Lower lobe of right lung (tissue), 2 donors: Measurements from ENCODE around the gene CGNL1. TPM values are rescaled to one million over a fixed set of nuclear protein-coding genes. Genes with fewer than 3 reads are reported as not detected.

Source experiments
- ATAC-seq, 2 donors: fragments of 200-7000 bp; cut with Tn5 transposase; one replicate each; pipeline ENCODE4 v1.9.1; 2020 to 2022; ENCODE audit warnings: mild to moderate bottlenecking in 2 of 2, moderate library complexity in 2 of 2
- DNase-seq: peaks from one replicate; pipeline ENCODE4 v3.0.0-alpha.2; 2020
- H3K27ac ChIP-seq: fragments of 200-600 bp; one replicate; pipeline ENCODE4 v1.8.0; 2022
- H3K27me3 ChIP-seq: fragments of 200-600 bp; one replicate; pipeline ENCODE4 v1.8.0; 2022; ENCODE audit warnings: low read depth
- H3K36me3 ChIP-seq: fragments of 200-600 bp; one replicate; pipeline ENCODE4 v1.8.0; 2022; ENCODE audit warnings: mild to moderate bottlenecking
- H3K4me1 ChIP-seq: fragments of 200-600 bp; one replicate; pipeline ENCODE4 v1.8.0; 2022
- H3K4me3 ChIP-seq: fragments of 200-600 bp; one replicate; pipeline ENCODE4 v1.8.0; 2022; ENCODE audit warnings: mild to moderate bottlenecking
- H3K9me3 ChIP-seq: fragments of 200-600 bp; one replicate; pipeline ENCODE4 v1.8.0; 2022
- intact Hi-C: fragments of 100-400 bp; cut with DNase I; formaldehyde crosslinking; loops from one replicate; pipeline ENCODE4 v1.11.0; 2022
- total RNA-seq: library from RNA; stranded (reverse); fragmentation: NEBNext Ultra II Directional; extraction: Animal tissue kit (Norgen Biotek cat#: 25700); gene quantifications from one replicate; pipeline ENCODE4 v1.2.1, GENCODE V29; 2021
- TF ChIP-seq, protein P1 (sequence below): fragments of 200-600 bp; IDR thresholded peaks from one replicate; pipeline ENCODE4 v1.8.0; 2022; ENCODE audit warnings: antibody characterized with exemption, mild to moderate bottlenecking
- donor health status: DM: no; HTN: yes; CAD: no; lungs with severe emphysema.

CGNL1 gene
- total RNA-seq, 1 donor from 2014 or later: 46.0 TPM

DNA sequence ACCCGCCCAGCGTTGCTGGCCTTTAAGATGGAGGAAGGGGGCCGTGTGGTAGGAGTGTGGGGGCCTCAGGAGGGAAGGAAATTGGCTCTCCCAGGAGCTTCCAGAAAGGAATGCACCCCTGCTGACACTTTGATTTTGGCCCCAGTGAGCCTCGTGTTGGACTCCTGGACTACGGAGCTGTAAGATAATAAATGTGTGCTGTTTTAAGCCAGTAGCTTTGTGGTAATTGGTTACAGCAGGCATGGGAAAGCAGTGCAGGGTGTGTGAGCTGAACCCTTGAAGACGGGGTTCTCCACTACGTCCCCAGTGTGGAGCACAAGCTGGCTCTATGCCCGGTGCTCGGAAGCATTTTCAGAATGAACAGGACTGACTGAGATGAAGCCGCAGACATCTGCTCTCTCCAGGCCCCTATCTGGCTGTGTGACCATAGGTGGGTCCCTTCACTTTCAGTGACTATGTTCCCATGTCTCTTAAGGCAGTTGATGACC is 22.9 kb upstream of the CGNL1 start:
- DNase-seq (no peak), ATAC-seq (peak in 1 of 2 donors; percentile 22)
- H3K36me3 ChIP-seq: no peaks in the 10 kb centered on the region
- H3K27me3 ChIP-seq: no peaks in the 10 kb centered on the region
- no peaks in the 10 kb centered on the region for H3K4me1 ChIP-seq
- intact Hi-C loops: no loop called here
- no peaks in the 10 kb centered on the region for H3K9me3 ChIP-seq
- H3K4me3 ChIP-seq: no peak overlapping the region
- TF ChIP-seq, protein P1, sequence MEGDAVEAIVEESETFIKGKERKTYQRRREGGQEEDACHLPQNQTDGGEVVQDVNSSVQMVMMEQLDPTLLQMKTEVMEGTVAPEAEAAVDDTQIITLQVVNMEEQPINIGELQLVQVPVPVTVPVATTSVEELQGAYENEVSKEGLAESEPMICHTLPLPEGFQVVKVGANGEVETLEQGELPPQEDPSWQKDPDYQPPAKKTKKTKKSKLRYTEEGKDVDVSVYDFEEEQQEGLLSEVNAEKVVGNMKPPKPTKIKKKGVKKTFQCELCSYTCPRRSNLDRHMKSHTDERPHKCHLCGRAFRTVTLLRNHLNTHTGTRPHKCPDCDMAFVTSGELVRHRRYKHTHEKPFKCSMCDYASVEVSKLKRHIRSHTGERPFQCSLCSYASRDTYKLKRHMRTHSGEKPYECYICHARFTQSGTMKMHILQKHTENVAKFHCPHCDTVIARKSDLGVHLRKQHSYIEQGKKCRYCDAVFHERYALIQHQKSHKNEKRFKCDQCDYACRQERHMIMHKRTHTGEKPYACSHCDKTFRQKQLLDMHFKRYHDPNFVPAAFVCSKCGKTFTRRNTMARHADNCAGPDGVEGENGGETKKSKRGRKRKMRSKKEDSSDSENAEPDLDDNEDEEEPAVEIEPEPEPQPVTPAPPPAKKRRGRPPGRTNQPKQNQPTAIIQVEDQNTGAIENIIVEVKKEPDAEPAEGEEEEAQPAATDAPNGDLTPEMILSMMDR: no peak
- H3K27ac ChIP-seq: no peak overlapping the region

- TF ChIP-seq, protein P1: no peak
- Histone ChIP-seq H3K4me3 (no peak overlapping the region), H3K27ac (no peak overlapping the region), H3K9me3 (no peaks in the 10 kb centered on the region), H3K4me1 (no peaks in the 10 kb centered on the region), H3K36me3 (no peaks in the 10 kb centered on the region), H3K27me3 (no peaks in the 10 kb centered on the region)
- ATAC-seq (no peak), DNase-seq (no peak)
- intact Hi-C loops: no loop called here
Observed at GRCh38 chr15:57354436-57355123, 21.7 kb upstream of the CGNL1 start.

GRCh38 chr15:57355259-57355658 is 21.0 kb upstream of the CGNL1 start:
- Histone ChIP-seq H3K9me3 (no peaks in the 10 kb centered on the region), H3K27me3 (no peaks in the 10 kb centered on the region), H3K27ac (no peak overlapping the region), H3K4me1 (no peaks in the 10 kb centered on the region), H3K4me3 (no peak overlapping the region), H3K36me3 (no peaks in the 10 kb centered on the region)
- DNase-seq: no peak
- TF ChIP-seq, protein P1: no peak
- intact Hi-C loops: no loop called here
- ATAC-seq: no peak

DNA sequence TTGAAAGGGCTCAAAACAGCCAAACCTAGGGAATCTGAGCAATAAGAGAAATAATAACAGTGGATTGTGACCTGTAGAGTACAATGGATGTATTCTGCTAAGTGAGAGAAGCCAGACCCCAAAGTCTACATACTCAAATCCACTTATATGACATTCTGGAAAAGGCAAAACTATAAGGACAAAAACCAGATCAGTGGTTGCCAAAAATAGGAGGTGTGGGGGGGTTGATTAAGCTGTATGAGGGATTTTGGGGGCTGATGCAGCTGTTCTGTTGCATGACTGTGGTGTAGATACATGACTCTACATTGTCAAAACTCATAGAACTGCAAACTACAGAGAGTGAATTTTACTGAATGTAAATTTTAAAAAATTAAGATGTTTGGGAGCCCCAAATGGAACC is 20.1 kb upstream of the CGNL1 start:
- Histone ChIP-seq H3K4me3 (no peak overlapping the region), H3K4me1 (no peaks in the 10 kb centered on the region), H3K36me3 (no peaks in the 10 kb centered on the region), H3K27ac (no peak overlapping the region), H3K27me3 (no peaks in the 10 kb centered on the region), H3K9me3 (no peaks in the 10 kb centered on the region)
- intact Hi-C loops: no loop called here
- DNase-seq: no peak
- TF ChIP-seq, protein P1: no peak
- ATAC-seq: no peak

- H3K4me1 ChIP-seq: no peaks in the 10 kb centered on the region
- H3K27ac ChIP-seq: no peak overlapping the region
- TF ChIP-seq, protein P1: no peak
- intact Hi-C loops: no loop called here
- no peaks in the 10 kb centered on the region for H3K27me3 ChIP-seq
- H3K36me3 ChIP-seq: no peaks in the 10 kb centered on the region
- H3K4me3 ChIP-seq: no peak overlapping the region
- DNase-seq: no peak
- peak; percentile 62 to 72 for ATAC-seq
- H3K9me3 ChIP-seq: no peaks in the 10 kb centered on the region
Observed at GRCh38 chr15:57356636-57357035, 19.7 kb upstream of the CGNL1 start.
